NOMO-1 (cell line): ENCODE data around the gene STXBP6.
"Not testable (repeated sequence)": the region's sequence is repeated elsewhere in the genome, so short reads cannot be mapped to it uniquely, and the experiment has no call there.

Experiments used
- DNase-seq, 2 experiments: peaks; one replicate each; lab custom pipeline; 2025; ENCODE audit not compliant: unreplicated experiment in 2 of 2; lab: John Stamatoyannopoulos, UW

The STXBP6 gene

DNA sequence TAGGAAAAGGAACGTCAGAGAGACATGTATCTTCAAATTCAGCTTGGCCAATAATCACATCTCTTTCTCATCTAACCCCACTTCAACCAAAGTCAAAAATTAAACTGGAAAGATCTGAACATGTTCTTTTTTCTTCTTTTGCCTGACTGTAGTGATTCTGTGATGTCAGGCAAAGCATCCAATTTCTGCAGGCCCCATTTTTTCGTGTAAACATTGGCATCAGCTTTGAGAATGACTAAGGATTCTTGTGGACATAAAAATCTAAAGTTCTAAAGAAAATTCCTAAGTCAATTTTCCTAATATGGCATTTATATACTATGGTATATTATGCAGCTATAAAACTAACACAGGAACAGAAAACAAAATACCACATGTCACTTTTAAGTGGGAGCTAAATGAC lies 89.1 kb downstream of the STXBP6 start:
- no peak for DNase-seq

DNA sequence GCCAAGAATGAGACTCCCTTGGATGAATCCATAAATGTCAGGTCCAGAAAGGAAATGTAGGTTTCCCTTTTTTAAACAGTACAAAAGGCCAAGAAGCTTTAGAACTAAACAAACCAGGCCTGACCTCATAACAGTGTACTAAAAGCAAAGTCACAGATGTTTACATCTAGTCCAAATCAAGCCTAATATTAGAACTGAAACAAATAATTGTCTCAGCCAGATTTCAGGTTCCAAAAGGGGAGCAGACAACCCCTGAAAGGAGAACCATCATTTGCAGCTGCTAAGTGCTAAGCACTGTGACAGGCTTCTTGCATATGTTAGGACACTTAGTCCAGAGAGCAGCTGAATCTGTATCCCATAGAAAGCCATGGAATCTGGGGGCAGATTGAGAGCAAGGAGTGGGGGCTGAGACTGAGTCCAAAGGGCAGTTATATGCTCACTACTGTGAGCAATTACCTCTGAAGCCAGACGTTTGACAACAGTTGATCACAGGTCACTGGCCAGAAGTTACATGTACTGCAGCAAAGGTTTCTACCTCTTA lies 90.1 kb downstream of the STXBP6 start:
- no peak for DNase-seq

DNA sequence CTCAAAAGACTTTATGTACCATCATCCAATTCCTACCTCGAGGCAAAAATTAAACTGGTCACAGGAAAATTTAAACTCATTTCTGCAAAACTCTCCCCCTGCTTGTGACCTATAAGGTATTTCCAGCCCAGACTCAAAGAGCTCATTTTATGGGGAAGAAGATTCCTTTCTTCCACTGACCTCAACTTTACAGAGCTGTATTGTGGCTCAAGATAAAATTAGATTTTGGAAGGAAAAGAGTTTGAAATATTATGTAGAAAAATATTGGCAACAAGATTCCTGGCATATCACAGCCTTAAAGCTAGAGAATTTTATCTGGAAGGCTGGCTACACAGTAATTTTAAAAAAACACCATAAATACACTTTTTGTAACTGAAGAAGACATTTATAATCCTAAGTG lies 91.7 kb downstream of the STXBP6 start:
- no peak for DNase-seq

DNA sequence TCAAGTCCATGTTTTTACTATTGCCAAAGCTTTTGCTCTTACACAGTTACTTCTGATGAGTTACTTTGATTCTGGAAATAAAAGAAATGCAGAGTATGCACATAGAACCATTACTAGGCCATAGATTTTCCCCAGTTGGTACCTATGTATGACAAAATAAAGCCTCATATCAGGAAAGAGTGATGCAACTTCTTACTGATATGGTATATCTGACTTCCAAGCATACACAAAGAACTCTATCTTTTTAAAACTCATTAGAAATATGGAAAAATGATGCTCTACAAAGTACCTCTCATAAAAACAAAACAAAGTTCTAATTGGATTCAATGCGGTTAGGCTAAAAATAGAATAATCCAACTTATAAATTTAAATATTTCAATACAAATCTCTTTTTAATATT lies 92.1 kb downstream of the STXBP6 start:
- DNase-seq, result no peak

DNA sequence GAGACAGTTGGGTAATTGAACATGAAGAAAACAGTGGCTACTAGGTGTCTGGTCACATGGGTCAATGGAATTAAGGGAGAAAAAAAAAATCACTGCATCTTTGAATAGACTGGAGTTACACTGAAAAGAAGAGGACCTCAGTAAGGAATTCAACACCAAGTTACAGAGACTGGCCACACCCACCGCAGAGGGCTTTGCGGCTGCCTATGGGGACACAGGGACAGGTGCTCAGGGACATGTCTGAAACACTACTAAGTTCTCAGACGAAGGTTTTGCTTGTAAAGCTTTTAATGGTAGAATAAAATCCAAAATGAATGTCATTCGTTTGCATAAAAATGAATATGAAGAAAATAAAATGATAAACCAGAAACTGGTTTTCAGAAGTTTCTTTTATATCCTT lies 93.8 kb downstream of the STXBP6 start:
- DNase-seq, result no peak

DNA sequence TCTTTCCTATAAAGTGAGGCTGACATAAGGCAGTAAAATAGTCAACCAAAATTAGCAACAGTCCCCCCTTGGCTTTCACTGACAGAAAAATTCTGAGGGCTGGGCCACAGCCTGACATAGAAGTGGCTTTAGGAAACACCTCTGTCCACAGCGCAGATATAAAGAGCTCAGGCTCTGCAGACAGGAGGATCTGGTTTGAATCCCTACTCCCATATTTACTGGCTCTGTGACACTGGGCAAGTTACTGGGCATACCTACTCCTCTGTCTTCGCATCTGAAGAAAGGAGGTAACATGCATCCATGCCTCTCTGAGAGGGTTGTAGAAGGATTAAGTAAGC lies 95.3 kb downstream of the STXBP6 start:
- DNase-seq, result no peak

DNA sequence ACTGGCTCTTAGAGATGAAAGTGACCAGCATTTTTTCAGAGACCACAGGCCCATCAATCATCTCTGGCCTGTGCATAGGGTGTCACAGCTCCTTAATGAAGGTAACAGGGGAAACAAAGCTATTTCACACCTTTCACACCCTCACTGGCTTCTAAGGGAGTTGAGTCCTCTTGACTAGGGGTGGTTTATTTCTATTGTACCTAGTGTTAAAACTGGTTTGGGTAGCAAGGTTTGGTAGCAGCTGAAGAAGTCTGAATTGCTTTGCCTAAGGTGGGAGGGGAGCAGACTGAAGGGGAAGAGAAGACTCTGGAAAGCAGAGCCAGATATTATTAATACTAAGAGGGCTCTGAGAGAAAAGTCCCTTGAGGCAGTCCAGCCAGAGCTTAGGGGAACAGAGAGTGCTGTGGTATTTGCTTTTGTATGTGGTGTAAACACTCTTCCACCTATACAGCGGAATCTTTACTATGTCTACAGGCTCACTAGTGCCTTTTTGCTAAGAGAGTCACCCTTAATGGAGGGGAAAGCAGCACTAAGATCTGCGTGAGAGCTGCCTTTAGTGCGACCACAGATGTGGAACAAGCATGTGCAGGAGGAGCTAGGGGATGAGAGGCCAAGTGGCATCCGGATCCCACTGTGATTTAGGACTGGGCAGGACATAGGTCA lies 95.8 kb downstream of the STXBP6 start:
- DNase-seq, result no peak

DNA sequence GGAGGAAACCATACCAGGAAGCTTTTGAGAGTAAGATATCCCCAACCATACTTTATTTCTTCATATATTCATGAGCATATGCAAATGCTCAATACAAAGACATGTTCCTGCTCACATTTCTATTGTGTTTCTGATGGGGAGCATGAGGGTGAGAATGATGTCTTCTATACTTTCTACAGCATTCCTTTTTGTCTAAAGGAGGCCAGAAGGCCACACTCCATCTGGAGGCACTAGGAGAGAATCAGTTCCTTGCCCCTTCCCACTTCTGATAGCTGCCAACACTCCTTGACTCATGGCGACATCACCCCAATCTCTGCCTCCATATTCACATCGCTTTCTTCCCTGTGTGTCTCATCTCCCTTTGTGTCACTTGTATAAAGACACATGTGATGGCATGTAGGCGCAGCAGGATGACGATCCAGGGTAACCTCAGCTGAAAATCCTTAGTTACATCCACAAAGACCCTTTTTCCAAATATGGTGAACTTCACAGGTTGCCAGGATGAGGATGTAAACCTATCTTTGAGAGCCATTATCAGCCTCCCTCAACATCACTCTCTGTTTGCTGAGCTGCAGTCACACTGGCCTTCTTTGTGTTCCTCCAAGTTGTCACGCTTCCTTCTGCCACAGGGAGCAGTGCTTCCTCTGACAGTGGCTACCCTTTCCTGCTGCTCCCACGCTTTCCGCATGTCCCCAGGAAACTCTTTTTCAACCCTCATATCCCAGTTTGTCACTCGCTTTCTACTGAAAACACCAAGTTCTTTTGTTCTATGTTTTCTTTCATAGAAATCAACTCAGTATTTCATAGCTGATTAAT lies 96.9 kb downstream of the STXBP6 start:
- no peak for DNase-seq

DNA sequence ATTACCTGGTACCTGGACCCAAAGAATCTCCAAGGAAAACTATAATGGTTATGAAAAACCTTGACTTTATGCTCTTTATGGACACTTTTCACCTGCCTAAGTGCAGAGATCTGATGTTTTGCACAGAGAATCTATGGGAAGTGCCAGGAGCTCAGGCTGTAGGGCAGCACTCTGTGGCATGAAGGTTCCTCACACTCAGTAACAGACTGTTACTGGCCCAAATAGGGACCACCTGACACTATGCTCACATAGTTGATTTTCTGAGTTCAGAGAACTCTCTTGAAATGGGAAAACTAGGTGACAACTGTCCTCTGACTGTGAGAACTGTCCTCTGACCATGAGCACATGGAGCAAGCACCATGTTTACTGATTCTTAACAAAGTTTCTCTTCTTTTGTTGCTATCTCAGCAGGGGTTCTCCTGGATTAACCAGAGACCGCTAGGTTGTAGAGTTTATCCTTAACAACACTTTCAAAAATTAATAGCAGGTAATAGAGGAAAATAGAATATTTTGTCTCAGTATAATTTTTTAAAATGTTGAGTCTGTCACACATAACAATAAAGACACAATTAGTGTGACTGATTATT lies 101.6 kb downstream of the STXBP6 start:
- DNase-seq, result no peak

DNA sequence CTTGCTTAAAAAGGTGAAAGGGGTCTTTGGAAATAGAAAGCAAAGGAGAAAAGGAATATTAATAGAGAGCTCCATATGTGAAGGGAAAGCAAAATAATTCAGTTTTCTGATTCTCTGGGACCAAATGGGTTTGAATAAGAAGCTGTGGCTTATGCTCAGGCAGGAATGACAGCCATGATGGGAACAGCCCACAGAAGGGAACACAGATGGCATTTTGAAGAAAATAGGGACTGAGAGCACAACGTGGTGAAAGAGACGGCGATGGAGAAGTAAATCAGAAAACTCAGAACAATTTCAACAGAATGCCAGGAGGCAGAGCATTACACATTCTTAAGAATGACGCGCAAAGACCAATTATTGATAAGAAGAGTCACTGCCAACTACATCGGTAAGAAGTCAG lies 102.8 kb downstream of the STXBP6 start:
- no peak for DNase-seq

DNA sequence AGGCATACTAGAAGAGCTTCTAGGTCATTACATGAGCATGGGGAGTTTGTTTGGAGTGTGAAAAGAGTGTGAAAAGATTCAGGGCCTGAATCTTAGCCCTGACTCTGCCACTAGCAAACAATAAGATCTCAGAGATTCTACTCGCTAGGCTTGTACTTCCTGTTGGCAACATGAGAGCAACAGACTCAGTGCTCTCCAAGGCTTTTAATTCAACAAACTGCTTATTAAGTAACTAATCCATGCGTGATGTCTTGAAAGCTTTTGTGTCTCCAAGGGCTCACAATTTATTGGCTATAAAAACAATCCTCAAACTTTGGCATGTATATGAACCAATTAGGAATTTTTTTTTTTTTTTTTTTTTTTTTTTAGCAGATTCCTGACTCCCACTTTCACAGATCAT lies 105.1 kb downstream of the STXBP6 start:
- DNase-seq, result no peak

DNA sequence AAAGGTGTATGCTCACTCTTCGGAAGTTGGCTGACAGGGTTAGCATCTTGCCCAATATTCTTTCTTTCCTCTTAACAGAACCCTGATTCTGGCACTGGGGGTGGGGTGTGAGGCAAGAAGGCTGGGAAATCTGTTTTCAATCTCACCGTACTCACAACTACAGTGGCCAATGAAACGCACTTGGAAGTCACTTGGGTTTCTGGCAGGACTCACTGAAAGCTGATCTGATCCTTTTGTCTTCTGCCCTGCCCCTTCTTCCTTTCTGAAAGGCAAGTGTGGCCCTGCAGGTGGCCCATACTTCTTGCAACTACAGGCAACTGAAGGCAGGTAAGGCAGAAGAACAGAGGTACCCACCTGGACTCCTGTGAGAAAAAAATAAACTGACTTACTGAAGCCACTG lies 106.9 kb downstream of the STXBP6 start:
- no peak for DNase-seq

DNA sequence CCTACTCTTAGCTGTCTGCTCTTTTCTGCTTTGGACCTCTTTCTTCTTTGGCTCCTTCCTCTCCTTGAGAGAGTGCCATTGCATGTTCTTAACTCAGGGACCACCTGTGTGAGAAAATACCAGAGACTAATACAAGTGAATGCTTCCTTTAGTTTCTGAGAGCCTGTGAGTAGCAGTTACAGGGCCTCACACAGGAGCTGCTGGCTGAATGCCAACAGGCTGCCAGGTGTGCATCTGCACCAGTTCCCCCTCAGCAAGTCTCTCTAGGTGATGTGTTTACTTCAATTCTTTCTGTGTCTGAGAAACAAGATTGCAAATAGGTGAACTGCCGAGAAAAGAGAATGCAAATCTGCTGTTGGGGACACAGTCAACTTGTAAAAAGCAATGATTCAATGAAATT lies 108.2 kb downstream of the STXBP6 start:
- no peak for DNase-seq

DNA sequence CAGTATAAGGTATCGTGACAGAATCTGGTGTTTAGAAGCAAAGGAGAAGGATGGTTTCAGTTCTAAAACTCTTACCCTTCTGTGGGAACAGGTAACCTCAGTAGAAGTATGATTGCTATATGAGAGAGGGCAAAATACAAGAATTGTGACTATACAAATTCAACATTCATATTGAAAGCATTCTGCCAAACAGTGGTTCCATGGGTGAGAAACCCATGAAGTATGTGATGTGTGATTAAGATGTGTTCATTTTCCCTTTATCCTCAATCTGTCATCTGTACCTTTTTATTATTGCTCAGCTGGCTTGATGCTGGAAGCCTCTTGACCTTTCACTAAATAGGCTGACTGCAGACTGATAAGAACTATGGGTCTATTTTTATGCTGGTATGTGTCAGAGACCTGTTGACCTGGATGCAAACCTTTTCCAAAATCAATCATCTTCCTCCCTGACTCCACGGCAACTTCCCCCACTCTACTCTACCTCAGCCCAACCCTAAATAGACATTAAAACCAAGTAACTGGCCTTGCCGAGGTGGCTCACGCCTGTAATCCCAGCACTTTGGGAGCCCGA lies 109.6 kb downstream of the STXBP6 start:
- no peak for DNase-seq

DNA sequence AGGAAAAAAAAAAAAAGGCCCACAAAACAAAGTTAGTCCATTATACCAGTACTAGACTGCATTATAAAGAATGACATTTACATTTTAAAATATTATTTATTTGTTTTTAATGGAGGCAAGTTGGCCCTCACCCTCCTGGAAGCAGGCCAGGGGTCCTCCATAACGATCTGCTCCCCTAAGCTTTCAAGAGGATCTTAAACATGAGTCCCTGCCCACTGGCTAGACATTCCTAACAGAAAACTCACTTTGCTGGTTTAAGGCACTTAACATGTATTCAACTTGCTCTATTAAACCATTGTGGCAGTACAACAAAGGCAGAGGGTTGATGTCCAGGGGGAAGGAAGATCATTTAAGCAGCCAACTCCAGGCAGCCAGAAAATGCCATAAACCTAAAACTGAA lies 111.4 kb downstream of the STXBP6 start:
- no peak for DNase-seq

DNA sequence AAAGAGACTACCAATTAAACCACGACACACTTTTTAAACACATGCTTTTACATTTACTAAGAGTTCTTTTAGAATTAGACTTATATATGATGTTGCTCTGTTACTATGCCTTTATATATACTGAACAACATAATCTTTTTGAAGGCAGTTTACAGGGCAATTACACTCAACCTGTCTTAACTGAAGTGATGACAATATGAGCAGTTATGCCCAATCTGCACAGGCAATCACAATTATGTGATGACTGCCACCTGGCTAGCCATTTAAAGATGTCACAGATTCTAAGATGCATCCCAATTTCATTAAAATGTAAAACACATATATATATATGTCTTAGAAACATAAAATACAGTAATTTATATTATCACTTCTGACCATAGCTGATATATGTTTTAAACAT lies 112.6 kb downstream of the STXBP6 start:
- DNase-seq, result no peak

DNA sequence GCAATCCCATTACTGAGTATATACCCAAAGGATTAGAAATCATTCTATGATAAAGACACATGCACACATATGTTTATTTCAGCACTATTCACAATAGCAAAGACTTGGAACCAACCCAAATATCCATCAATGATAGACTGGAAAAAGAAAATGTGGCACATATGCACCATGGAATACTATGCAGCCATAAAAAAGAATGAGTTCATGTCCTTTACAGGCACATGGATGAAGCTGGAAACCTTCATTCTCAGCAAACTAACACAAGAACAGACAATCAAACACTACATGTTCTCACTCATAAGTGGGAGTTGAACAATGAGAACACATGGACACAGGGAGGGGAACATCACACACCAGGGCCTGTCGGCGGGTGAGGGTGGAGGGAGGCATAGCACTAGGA lies 113.2 kb downstream of the STXBP6 start:
- not testable (repeated sequence) for DNase-seq

DNA sequence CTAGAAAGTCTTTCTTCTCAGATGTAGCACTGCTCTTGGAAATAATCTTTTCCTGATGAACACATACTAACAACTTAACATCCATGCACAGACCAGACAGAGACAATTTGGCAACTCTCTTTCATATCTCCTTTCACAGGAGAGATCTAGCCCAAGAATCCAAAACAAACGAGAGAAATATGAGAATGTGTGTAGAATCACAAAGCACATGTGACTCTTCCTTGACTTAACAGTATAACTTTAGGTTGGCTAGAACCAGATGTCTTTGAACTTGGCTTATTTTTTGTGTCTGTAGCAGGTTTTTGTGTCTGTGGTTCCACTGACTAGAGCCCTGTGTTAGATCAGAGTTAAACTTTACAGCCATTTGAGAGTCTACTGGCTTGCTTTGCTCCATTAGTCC lies 114.2 kb downstream of the STXBP6 start:
- DNase-seq, result no peak

DNA sequence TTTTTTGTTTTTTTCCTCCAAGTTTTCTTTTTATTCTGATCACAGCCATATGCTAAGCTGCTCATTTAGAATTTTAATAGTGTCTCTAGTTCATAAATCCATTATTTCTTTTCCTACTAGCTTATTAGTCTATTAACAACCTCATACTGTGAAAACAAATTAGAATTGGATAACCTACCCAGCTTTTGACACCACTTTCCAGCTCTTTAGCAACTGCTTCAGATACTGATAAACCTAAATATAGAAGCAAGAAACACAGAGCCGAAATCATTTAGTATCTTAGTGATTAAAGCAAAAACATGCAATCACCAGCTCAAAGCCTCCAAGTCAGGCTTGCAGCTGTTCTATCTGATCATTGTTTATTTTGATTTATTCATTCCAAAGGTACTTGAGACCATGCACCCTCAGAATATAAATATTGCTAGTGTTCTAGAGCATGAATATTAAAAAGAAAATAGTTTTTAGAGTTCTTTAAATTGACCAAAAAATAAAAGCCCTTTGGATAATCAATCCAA lies 121.5 kb downstream of the STXBP6 start:
- DNase-seq, result no peak

DNA sequence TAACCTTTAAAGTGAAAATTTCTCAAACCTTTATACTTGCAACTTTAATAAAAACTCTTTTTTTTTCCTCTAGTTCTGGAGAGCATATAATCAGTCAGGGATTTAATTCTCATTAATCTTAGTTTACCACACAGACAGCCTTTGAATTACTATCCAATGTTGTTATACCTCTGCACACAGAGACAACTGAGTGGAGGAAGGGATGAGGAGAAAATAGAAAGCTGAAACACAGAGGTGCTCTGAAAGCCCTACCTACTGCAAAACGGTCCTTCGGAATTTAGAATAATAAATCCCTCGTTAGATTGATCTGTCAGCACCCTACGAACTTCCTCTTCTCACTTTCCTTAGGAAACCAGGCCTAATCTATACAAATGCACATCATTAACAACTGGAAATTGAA lies 122.1 kb downstream of the STXBP6 start:
- DNase-seq, result no peak

DNA sequence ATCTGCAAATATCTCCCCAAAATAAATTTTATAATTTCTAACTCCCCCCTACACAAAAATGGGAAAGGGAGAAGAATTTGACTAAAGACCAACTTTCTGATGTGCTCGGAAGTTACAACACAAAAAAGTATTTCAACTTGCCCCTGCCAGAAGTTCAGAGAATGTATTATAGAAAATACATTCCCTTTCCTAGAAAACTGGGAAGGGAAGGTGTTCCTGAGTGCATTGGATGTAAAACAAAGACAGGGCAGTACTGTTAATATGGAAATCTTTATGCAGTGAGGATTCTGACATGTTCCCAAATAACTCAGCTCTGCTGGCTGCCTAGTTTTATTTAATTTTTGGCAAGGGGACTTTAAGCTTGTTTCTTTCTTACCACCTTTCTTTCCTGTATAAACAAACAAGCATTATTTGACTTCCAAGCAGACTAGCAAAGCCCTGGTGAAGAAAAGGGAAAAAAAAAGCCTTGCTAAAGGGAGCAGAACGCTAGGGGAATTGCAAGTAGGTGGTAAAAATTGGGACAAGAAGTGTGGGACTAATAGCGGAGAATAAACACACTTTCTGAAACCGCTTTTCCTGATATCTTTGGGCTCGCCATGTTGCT lies 124.1 kb downstream of the STXBP6 start:
- no peak for DNase-seq
